H1 (cell line): ENCODE results near the gene JDP2. TPM values are rescaled to one million over a fixed set of nuclear protein-coding genes. Genes with fewer than 3 reads are reported as not detected.

Experiments used
- EZH2 ChIP-seq: fragments of 200-600 bp; sonication (generic); IDR thresholded peaks from 2 replicates; pipeline ENCODE4 v1.7.1; 2012; ENCODE audit warnings: low read depth, mild to moderate bottlenecking, moderate library complexity, low read length, inconsistent platforms; ENCODE audit not compliant: severe bottlenecking
- HDAC6 ChIP-seq: IDR thresholded peaks from one replicate; pipeline ENCODE4 v1.7.1; 2012; ENCODE audit warnings: low read depth, mild to moderate bottlenecking, inconsistent platforms, low read length, moderate library complexity
- MAFK ChIP-seq: IDR thresholded peaks from 2 replicates; pipeline ENCODE4 v1.6.1; 2012; ENCODE audit warnings: low read depth, mild to moderate bottlenecking, improper control_type of control experiment, low read length
- NRF1 ChIP-seq: IDR thresholded peaks from 2 replicates; pipeline ENCODE4 v1.6.1; 2011; ENCODE audit warnings: mild to moderate bottlenecking, low read depth, low read length, improper control_type of control experiment
- POLR2AphosphoS5 ChIP-seq: IDR thresholded peaks from 2 replicates; pipeline ENCODE4 v1.6.1; 2011; ENCODE audit warnings: low read depth, low read length
- RFX5 ChIP-seq: IDR thresholded peaks from 2 replicates; pipeline ENCODE4 v1.6.1; 2011; ENCODE audit warnings: low read depth, low read length, improper control_type of control experiment, borderline replicate concordance
- SP2 ChIP-seq: IDR thresholded peaks from 2 replicates; pipeline ENCODE4 v1.6.1; 2012; ENCODE audit warnings: mild to moderate bottlenecking, low read length, inconsistent platforms
- SUZ12 ChIP-seq: fragments of 200-600 bp; sonication (generic); IDR thresholded peaks from 2 replicates; pipeline ENCODE4 v1.6.1; 2012; ENCODE audit warnings: mild to moderate bottlenecking, inconsistent platforms, low read length, moderate library complexity, mixed read lengths
- TAF1 ChIP-seq: IDR thresholded peaks from 2 replicates; pipeline ENCODE4 v1.6.1; 2011; ENCODE audit warnings: mild to moderate bottlenecking, low read depth, low read length
- polyA plus RNA-seq, 7 experiments: library from polyadenylated mRNA; depleted of rRNA in 3 of 7; stranded (reverse) in 5 of 7; unstranded in 2 of 7; fragments of >200 nt in 5 of 7; fragments of 200-250 nt in 2 of 7; gene quantifications; 1 replicate in 5 of 7; 2 replicates in 1 of 7; 4 replicates in 1 of 7; pipeline versions ENCODE4 v1.2.1 to v1.2.3, GENCODE V29; 2011 to 2013; ENCODE audit warnings: missing spikeins in 2 of 7, mixed read lengths in 2 of 7
- total RNA-seq: library from RNA; stranded (reverse); fragmentation: NEBNext Ultra II Directional; extraction: Animal tissue kit (Norgen Biotek cat#: 25700); gene quantifications from 2 replicates; pipeline ENCODE4 v1.2.1, GENCODE V29; 2021
- TF ChIP-seq, protein P1 (sequence below): fragments of 300-600 bp; sonication (generic); IDR thresholded peaks from 2 replicates; pipeline ENCODE4 v1.7.1; 2012; ENCODE audit warnings: low read length, moderate library complexity, mild to moderate bottlenecking, inconsistent platforms; ENCODE audit not compliant: insufficient replicate concordance
- TF ChIP-seq, protein P2 (sequence below): IDR thresholded peaks from 2 replicates; pipeline ENCODE4 v1.6.1; 2011; ENCODE audit warnings: low read depth, mild to moderate bottlenecking, low read length; ENCODE audit not compliant: insufficient read depth

The JDP2 gene
- total and polyA plus RNA-seq, 2 of the 8 experiments (the other 6 are each of a cell fraction or from before 2014, with no cell fraction given), result 8.9 to 27.2 TPM

DNA sequence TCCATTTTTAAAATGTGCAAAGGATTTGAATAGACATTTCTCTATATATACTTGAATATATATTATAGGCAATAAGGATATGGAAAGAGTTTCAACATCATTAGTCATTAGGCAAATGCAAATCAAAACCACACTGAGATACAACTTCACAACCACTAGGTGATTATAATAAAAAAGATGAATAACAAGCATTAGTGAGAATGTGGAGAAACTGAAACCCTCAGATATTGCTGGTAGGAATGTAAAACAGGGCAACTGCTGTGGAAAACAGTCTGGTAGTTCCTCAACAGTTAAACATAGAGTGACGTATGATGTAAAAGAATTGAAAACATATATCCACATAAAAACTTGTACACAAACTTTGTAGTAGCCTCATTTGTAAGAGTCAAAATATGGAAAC lies 82.7 kb downstream of the JDP2 start (continued):
- TF ChIP-seq, protein P1, sequence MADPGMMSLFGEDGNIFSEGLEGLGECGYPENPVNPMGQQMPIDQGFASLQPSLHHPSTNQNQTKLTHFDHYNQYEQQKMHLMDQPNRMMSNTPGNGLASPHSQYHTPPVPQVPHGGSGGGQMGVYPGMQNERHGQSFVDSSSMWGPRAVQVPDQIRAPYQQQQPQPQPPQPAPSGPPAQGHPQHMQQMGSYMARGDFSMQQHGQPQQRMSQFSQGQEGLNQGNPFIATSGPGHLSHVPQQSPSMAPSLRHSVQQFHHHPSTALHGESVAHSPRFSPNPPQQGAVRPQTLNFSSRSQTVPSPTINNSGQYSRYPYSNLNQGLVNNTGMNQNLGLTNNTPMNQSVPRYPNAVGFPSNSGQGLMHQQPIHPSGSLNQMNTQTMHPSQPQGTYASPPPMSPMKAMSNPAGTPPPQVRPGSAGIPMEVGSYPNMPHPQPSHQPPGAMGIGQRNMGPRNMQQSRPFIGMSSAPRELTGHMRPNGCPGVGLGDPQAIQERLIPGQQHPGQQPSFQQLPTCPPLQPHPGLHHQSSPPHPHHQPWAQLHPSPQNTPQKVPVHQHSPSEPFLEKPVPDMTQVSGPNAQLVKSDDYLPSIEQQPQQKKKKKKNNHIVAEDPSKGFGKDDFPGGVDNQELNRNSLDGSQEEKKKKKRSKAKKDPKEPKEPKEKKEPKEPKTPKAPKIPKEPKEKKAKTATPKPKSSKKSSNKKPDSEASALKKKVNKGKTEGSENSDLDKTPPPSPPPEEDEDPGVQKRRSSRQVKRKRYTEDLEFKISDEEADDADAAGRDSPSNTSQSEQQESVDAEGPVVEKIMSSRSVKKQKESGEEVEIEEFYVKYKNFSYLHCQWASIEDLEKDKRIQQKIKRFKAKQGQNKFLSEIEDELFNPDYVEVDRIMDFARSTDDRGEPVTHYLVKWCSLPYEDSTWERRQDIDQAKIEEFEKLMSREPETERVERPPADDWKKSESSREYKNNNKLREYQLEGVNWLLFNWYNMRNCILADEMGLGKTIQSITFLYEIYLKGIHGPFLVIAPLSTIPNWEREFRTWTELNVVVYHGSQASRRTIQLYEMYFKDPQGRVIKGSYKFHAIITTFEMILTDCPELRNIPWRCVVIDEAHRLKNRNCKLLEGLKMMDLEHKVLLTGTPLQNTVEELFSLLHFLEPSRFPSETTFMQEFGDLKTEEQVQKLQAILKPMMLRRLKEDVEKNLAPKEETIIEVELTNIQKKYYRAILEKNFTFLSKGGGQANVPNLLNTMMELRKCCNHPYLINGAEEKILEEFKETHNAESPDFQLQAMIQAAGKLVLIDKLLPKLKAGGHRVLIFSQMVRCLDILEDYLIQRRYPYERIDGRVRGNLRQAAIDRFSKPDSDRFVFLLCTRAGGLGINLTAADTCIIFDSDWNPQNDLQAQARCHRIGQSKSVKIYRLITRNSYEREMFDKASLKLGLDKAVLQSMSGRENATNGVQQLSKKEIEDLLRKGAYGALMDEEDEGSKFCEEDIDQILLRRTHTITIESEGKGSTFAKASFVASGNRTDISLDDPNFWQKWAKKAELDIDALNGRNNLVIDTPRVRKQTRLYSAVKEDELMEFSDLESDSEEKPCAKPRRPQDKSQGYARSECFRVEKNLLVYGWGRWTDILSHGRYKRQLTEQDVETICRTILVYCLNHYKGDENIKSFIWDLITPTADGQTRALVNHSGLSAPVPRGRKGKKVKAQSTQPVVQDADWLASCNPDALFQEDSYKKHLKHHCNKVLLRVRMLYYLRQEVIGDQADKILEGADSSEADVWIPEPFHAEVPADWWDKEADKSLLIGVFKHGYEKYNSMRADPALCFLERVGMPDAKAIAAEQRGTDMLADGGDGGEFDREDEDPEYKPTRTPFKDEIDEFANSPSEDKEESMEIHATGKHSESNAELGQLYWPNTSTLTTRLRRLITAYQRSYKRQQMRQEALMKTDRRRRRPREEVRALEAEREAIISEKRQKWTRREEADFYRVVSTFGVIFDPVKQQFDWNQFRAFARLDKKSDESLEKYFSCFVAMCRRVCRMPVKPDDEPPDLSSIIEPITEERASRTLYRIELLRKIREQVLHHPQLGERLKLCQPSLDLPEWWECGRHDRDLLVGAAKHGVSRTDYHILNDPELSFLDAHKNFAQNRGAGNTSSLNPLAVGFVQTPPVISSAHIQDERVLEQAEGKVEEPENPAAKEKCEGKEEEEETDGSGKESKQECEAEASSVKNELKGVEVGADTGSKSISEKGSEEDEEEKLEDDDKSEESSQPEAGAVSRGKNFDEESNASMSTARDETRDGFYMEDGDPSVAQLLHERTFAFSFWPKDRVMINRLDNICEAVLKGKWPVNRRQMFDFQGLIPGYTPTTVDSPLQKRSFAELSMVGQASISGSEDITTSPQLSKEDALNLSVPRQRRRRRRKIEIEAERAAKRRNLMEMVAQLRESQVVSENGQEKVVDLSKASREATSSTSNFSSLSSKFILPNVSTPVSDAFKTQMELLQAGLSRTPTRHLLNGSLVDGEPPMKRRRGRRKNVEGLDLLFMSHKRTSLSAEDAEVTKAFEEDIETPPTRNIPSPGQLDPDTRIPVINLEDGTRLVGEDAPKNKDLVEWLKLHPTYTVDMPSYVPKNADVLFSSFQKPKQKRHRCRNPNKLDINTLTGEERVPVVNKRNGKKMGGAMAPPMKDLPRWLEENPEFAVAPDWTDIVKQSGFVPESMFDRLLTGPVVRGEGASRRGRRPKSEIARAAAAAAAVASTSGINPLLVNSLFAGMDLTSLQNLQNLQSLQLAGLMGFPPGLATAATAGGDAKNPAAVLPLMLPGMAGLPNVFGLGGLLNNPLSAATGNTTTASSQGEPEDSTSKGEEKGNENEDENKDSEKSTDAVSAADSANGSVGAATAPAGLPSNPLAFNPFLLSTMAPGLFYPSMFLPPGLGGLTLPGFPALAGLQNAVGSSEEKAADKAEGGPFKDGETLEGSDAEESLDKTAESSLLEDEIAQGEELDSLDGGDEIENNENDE, result no peak
- TF ChIP-seq MAFK (no peak), NRF1 (no peak), POLR2AphosphoS5 (no peak), EZH2 (no peak), SP2 (no peak), HDAC6 (no peak), TAF1 (no peak), RFX5 (no peak), SUZ12 (no peak)
- TF ChIP-seq, protein P2, sequence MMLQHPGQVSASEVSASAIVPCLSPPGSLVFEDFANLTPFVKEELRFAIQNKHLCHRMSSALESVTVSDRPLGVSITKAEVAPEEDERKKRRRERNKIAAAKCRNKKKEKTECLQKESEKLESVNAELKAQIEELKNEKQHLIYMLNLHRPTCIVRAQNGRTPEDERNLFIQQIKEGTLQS, result no peak
